ENCODE results near the gene PPM1N.

- TF ChIP-seq GATA2 (IDR thresholded peaks at IDR 0.05; ENCODE audit: low read depth, low read length) (no peak), GATA3 (IDR thresholded peaks at IDR 0.05; ENCODE audit: low read depth, low read length) (no peak)
Observed at GRCh38 chr19:45495178-45495577, 3.1 kb upstream of the PPM1N start.

Data from SH-SY5Y (cell line).